Activated T-helper 1 cell treated with Interleukin-2 at 50 U/mL for 16 hours (primary cell): ENCODE measurements around the gene TEX261.
"Not testable (repeated sequence)": the region's sequence is repeated elsewhere in the genome, so short reads cannot be mapped to it uniquely, and the experiment has no call there.

Experiments used
- DNase-seq: peaks from one replicate; pipeline ENCODE4 v3.0.0-alpha.2; 2020; ENCODE audit warnings: low read depth

Gene TEX261

GRCh38 chr2:70994699-70995425 is at the start of gene TEX261:
Gene TEX261 (minus strand): TSS chr2:70994873. CDS start chr2:70994757, 116 bp downstream.
- peak; percentile 87 for DNase-seq

DNA sequence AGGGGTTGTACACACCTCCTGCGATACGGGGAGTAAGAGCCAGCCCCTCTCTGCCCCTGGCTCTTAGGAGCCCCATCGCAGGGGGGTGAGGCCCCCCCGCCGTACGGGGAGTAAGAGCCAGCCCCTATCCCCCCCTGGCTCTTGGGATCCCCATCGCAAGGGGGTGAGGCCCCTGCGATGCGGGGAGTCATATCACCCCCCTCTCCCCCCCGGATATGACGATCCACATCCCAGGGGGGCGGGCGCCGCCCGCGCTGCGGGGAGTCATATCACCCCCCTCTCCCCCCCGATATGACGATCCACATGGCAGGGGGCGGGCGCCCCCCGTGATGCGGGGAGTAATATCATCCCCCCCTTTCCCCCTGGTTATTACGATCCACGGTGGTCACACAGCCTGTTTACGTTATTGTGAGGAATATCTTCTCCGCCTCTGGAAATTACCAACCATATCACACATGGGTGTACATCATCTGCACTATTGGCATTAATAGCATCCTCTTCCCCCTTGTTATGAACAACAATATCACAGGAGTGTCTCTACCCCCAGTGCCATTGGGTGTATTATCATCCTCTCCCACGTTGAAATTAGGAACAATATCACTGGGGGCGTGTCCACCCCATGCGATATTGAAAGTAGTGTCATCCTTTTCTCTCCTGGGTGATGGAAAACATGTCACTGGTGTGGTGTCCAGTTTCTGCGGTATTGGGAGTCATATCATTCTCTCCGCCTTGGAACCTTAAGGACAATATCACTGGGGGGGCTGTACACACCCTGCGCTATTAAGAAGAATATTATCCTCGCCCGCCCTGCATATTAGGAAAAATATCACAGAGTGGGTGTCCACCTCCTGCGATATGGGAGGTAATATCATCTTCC is 49.1 kb upstream of the TEX261 start:
- DNase-seq = no peak

DNA sequence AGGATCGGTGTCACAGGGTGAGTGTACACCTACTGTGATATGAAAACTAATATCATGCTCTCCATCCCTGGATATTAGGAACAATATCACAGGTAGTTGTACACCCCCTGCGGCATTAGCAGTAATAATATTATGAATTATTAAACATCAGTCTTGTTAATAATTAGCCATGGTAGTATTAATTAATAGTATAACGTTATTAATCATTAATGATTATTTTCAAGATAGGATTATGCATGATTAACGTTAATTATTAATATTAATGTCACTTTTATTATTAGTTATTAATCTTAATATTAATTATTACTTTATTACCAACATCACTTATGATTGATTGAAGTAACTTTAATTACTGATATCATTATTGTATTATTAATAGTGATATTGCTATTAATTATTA is 47.6 kb upstream of the TEX261 start:
- DNase-seq = no peak

DNA sequence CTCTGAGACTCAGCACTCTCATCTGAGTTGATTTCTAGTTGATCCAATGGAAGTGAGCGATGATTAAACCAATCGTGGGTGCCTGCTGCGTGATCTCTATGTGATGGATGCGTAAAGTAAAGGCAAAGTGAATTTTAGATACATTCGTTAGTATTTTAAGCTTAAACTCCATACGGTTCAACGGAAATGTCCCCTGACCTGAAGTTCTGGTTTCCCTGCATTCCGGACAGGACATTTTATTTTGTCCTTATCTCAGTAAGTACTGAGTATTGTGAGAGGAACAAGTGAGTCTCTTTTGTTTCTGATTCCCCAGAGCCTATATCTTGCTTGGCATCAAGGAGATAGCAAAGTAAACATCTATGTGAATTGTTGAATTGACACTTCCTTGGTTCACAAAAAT is 41.6 kb upstream of the TEX261 start:
- not testable (repeated sequence) for DNase-seq

GRCh38 chr2:71023553-71024243 is 29.0 kb upstream of the TEX261 start:
- peak; percentile 29 for DNase-seq

DNA sequence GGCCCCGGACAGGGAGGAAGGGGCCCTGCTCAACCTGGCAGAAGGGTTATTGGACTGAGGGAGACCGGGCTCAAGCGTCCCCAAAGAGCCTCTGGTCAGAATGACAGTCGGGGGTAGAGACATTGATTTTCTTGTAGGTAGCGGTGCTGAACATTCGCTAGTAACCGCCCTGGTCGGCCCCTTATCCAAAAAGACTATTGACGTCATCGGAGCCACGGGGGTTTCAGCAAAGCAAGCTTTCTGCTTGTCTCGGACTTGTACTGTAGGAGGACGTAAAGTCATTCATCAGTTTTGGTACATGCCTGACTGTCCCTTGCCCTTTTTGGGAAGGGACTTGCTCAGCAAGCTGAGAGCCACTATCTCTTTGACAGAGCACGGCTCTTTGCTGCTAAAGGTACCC is 26.7 kb upstream of the TEX261 start:
- DNase-seq = not testable (repeated sequence)

DNA sequence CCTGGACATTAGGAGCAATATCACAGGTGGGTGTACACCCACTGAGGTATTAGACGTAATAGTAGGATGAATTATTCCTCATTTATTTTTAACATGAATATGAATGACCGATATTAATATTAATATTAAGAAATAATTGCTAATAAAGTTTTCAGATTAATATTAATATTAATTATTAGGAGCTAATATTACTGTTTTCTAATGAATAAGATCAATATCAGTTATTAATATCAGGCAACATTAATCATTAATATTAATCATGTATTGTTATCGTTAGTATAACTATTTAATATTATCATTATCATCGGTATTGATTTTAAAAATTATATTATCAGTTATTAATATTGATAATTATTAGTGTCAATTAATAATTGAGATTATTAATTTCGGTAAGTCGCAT is 25.3 kb upstream of the TEX261 start:
- not testable (repeated sequence) for DNase-seq

GRCh38 chr2:71018625-71019024 is 24.0 kb upstream of the TEX261 start:
- DNase-seq = no peak

DNA sequence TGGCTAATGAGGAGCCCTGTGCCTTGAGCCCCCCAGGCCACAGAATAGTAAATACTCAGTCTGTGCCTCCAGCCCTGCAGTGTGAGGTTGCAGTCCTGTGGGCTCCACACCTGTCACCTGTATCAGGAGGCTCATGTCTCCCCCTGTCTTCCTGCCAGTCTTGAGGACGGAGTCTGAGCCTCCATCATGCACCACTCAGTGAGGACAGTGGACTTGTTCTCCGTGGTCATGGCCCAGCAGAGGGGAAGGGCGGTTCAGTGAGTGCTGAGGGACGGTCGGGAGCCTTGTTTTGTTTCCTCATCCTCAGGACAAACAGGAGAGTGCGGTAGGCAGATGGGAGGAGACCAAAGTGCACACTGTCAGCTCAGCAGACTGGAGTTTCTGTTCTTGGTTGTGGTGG is 17.1 kb upstream of the TEX261 start:
- not testable (repeated sequence) for DNase-seq

- no peak for DNase-seq
These were observed 13.7 kb upstream of the TEX261 start for GRCh38 chr2:71008342-71008741.

GRCh38 chr2:71006955-71007799 is 12.5 kb upstream of the TEX261 start:
- no peak for DNase-seq

GRCh38 chr2:71006323-71006722 is 11.7 kb upstream of the TEX261 start:
- DNase-seq = no peak

GRCh38 chr2:71005271-71006202 is 10.9 kb upstream of the TEX261 start:
- no peak for DNase-seq

DNA sequence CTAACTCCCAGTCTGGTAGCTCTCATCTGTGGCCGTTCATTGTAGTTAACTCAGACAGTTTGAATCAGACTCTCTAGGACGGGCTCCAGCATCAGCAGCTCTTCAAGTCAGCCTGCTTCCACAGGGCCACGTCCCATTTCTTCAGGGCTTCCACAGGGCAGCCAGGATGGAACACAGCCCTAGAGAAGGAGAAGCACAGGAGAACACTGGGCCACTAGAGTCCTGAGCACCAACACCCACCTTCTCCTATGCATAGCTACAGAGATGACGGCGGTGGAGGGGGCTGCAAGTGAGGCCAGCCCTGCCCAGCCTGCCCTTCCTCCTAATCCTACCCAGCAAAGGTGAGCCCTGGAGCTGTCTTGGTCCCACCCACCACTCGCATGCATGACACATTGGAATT is 10.2 kb upstream of the TEX261 start:
- no peak for DNase-seq

DNA sequence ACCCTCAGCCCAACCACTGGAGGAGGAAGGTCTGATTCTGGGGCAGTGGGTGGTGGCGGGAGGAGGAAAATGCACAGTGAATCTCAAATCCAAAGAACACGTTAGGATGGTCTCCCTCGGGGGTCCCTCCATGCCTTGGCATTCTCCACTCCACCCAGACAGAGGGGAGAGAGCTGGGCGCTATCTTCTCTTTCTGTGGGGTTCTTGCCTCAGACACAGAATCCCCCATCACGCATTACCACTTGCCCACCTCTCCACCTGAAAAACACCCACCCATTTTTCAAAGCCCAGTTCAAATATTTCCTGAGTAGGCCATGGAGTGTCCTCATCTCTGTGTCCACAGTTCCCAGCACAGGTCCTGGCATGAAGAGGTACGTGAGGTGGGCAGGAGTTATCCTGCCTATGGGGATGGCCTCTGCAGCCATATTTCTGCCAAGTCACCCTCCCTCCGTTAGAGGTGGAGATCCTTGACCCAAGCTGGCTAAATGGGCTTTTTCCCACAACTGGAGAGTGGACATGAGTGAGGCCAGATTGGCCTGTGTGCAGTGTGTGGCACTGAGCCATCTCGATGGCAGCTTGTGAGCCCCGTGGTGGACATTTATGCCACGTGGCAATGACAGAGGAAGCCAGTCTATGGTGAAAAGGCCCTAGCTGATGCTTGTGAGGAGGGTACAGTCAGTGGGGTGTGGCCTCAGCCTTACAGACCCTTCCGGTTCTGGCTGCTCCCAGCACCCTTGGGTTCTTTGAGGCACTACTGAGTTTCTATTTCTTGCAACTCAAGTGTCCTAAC is 9.5 kb upstream of the TEX261 start:
- no peak for DNase-seq

DNA sequence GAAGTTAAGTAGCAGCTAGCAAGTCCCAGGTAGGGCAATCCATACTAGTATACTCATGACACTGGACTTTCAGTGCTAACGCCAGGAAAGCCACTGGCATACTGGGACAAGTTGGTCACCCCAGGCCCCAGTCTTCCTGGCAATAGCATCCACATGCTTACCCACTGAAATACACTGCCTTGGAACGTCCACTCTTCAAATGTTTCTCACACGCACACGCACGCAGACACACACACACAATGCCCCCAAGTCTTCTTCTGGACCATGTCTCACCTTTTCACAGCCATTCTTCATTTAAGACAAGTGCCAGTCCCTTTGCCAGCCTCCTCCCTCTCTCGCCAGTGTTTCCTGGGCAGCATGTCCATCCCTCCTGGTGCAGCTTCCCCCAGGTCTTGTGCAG is 8.7 kb upstream of the TEX261 start:
- DNase-seq = no peak

DNA sequence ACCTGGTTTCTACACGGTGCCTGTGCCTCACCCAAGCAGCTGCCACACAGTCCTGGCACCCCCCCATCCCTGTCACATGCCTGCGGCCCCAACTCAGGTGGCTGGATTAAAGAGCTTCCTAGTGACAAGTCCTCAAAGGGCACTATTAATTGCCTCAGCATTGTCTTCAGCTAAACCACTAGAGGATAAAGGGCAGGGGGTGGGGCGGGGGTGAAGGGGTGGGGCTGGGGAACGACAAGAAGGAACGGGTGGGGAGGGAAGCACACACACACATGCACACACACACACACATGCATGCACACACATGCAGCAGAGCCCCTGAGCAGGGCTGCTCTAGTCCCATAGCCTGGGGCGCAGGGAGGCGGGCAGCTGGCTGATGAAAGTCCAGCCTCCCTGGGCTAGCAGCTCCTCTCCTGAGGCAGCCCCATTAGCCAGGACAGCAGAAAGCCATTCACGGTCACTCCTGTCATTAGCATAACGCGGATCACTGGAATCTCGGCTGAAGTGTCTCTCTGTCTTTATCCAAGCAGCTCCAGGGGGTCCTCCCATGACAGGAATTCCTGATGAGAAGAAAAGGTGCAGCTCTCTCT is 7.4 kb upstream of the TEX261 start:
- no peak for DNase-seq

GRCh38 chr2:71001592-71001927 is 6.9 kb upstream of the TEX261 start:
- DNase-seq = no peak

GRCh38 chr2:71000780-71001591 is 6.3 kb upstream of the TEX261 start:
- peak; percentile 69 for DNase-seq
